Urinary bladder (tissue), 4 donors: Measurements from ENCODE around the gene BCOR. TPM values are rescaled to one million over a fixed set of nuclear protein-coding genes. Genes with fewer than 3 reads are reported as not detected.

Experiments
- DNase-seq: peaks from one replicate; pipeline ENCODE4 v3.0.0-alpha.2; 2015; ENCODE audit errors: extremely low spot score
- H3K27ac ChIP-seq: one replicate; pipeline ENCODE4 v1.5.1; 2013; ENCODE audit warnings: low read depth, mild to moderate bottlenecking, moderate library complexity
- H3K36me3 ChIP-seq: one replicate; pipeline ENCODE4 v1.6.1; 2013; ENCODE audit warnings: mild to moderate bottlenecking, moderate library complexity; ENCODE audit not compliant: insufficient read depth
- H3K4me1 ChIP-seq: one replicate; pipeline ENCODE4 v1.6.1; 2013; ENCODE audit warnings: mild to moderate bottlenecking, moderate library complexity; ENCODE audit not compliant: insufficient read depth
- H3K4me3 ChIP-seq: one replicate; pipeline ENCODE4 v1.5.1; 2013; ENCODE audit warnings: low read depth, low read length
- whole genome bisulfite sequencing: extraction: QIAGEN DNeasy Blood & Tissue Kit; methylation state at CpG from one replicate; pipeline ENCODE4 v1.1.7; 2013; 5-methylcytosine and 5-hydroxymethylcytosine counted together
- polyA plus RNA-seq: library from polyadenylated mRNA; stranded (reverse); fragments of 200-250 nt; gene quantifications from one replicate; pipeline ENCODE4 v1.2.3, GENCODE V29; 2013
- total RNA-seq: library from RNA; depleted of rRNA; stranded (reverse); fragments of >200 nt; gene quantifications from one replicate; pipeline ENCODE4 v1.2.3, GENCODE V29; 2014
- donor health status: healthy with polysubstance abuse.
- donor health status: healthy.

BCOR gene
- total and polyA plus RNA-seq, 2 donors = 20.8 to 26.5 TPM

- Histone ChIP-seq H3K4me3 (no peak overlapping the region), H3K4me1 (no peaks in the 10 kb centered on the region), H3K27ac (no peak overlapping the region), H3K36me3 (no peaks in the 10 kb centered on the region)
- no peak for DNase-seq
- 76% methylated on average over 3 of the region's 3 CpGs for WGBS
Observed at GRCh38 chrX:40043895-40044294, 53.9 kb downstream of the BCOR start.

- WGBS = 51% methylated on average over 6 of the region's 6 CpGs
- Histone ChIP-seq H3K4me1 (no peaks in the 10 kb centered on the region), H3K27ac (no peak overlapping the region), H3K36me3 (no peaks in the 10 kb centered on the region), H3K4me3 (no peak overlapping the region)
- no peak for DNase-seq
Observed at GRCh38 chrX:40041915-40042314, 55.8 kb downstream of the BCOR start.

GRCh38 chrX:40040686-40041461 lies 56.9 kb downstream of the BCOR start:
- no peak overlapping the region for H3K27ac ChIP-seq
- H3K36me3 ChIP-seq = no peaks in the 10 kb centered on the region
- 46% methylated on average over 4 of the region's 4 CpGs for WGBS
- no peak overlapping the region for H3K4me3 ChIP-seq
- H3K4me1 ChIP-seq = no peaks in the 10 kb centered on the region
- no peak for DNase-seq

GRCh38 chrX:40039887-40040286 lies 57.9 kb downstream of the BCOR start:
- Histone ChIP-seq H3K36me3 (no peaks in the 10 kb centered on the region), H3K4me1 (no peaks in the 10 kb centered on the region), H3K4me3 (no peak overlapping the region), H3K27ac (no peak overlapping the region)
- no peak for DNase-seq
- WGBS = 98% methylated on average over 8 of the region's 8 CpGs

GRCh38 chrX:40037367-40037766 lies 60.4 kb downstream of the BCOR start:
- H3K4me1 ChIP-seq = no peaks in the 10 kb centered on the region
- no peak for DNase-seq
- no peaks in the 10 kb centered on the region for H3K36me3 ChIP-seq
- no peak overlapping the region for H3K4me3 ChIP-seq
- no peak overlapping the region for H3K27ac ChIP-seq

GRCh38 chrX:40035726-40036125 lies 62.0 kb downstream of the BCOR start:
- H3K27ac ChIP-seq = no peak overlapping the region
- no peak for DNase-seq
- H3K36me3 ChIP-seq = no peaks in the 10 kb centered on the region
- WGBS = 88% methylated on average over 5 of the region's 5 CpGs
- H3K4me1 ChIP-seq = no peaks in the 10 kb centered on the region
- H3K4me3 ChIP-seq = no peak overlapping the region

- DNase-seq = no peak
- WGBS = 88% methylated on average over 5 of the region's 5 CpGs
- H3K36me3 ChIP-seq = no peaks in the 10 kb centered on the region
- no peak overlapping the region for H3K4me3 ChIP-seq
- no peaks in the 10 kb centered on the region for H3K4me1 ChIP-seq
- no peak overlapping the region for H3K27ac ChIP-seq
Observed at GRCh38 chrX:40031911-40032310, 65.8 kb downstream of the BCOR start.

- Histone ChIP-seq H3K4me3 (no peak overlapping the region), H3K36me3 (no peaks in the 10 kb centered on the region), H3K4me1 (no peaks in the 10 kb centered on the region), H3K27ac (no peak overlapping the region)
- WGBS = 87% methylated on average over 3 of the region's 3 CpGs
- no peak for DNase-seq
Observed at GRCh38 chrX:40030205-40030604, 67.6 kb downstream of the BCOR start.

GRCh38 chrX:40022421-40022820 lies 75.3 kb downstream of the BCOR start:
- Histone ChIP-seq H3K4me1 (no peaks in the 10 kb centered on the region), H3K4me3 (no peak overlapping the region), H3K36me3 (no peaks in the 10 kb centered on the region), H3K27ac (no peak overlapping the region)
- 82% methylated on average over 3 of the region's 3 CpGs for WGBS
- DNase-seq = no peak

GRCh38 chrX:40021647-40022046 lies 76.1 kb downstream of the BCOR start:
- 89% methylated on average over 2 of the region's 2 CpGs for WGBS
- H3K36me3 ChIP-seq = no peaks in the 10 kb centered on the region
- no peak overlapping the region for H3K27ac ChIP-seq
- no peak overlapping the region for H3K4me3 ChIP-seq
- no peak for DNase-seq
- H3K4me1 ChIP-seq = no peaks in the 10 kb centered on the region

GRCh38 chrX:40019541-40019940 lies 78.2 kb downstream of the BCOR start:
- WGBS = 65% methylated on average over 4 of the region's 4 CpGs
- no peaks in the 10 kb centered on the region for H3K4me1 ChIP-seq
- H3K4me3 ChIP-seq = no peak overlapping the region
- no peaks in the 10 kb centered on the region for H3K36me3 ChIP-seq
- no peak overlapping the region for H3K27ac ChIP-seq
- DNase-seq = no peak

- DNase-seq = no peak
- H3K36me3 ChIP-seq = no peaks in the 10 kb centered on the region
- no peak overlapping the region for H3K27ac ChIP-seq
- 71% methylated on average over 5 of the region's 5 CpGs for WGBS
- no peaks in the 10 kb centered on the region for H3K4me1 ChIP-seq
- no peak overlapping the region for H3K4me3 ChIP-seq
Observed at GRCh38 chrX:40018041-40018440, 79.7 kb downstream of the BCOR start.

GRCh38 chrX:40016749-40017148 lies 81.0 kb downstream of the BCOR start:
- Histone ChIP-seq H3K27ac (no peak overlapping the region), H3K4me1 (no peaks in the 10 kb centered on the region), H3K4me3 (no peak overlapping the region), H3K36me3 (no peaks in the 10 kb centered on the region)
- no peak for DNase-seq
- 90% methylated on average over 2 of the region's 2 CpGs for WGBS

GRCh38 chrX:40015693-40016092 lies 82.1 kb downstream of the BCOR start:
- no peak overlapping the region for H3K4me3 ChIP-seq
- no peaks in the 10 kb centered on the region for H3K4me1 ChIP-seq
- H3K36me3 ChIP-seq = no peaks in the 10 kb centered on the region
- H3K27ac ChIP-seq = no peak overlapping the region
- 77% methylated on average over 4 of the region's 4 CpGs for WGBS
- no peak for DNase-seq
